Caco-2 (cell line): ENCODE measurements around the gene GID4. TPM values are rescaled to one million over a fixed set of nuclear protein-coding genes. Genes with fewer than 3 reads are reported as not detected.

Source experiments
- Bru-seq: library from RNA; stranded (reverse); fragments of 400-500 nt; gene quantifications from one replicate; lab custom pipeline; 2021; lab: Mats Ljungman, UMichigan
- BruChase-seq, 2 experiments: library from RNA; stranded (reverse); fragments of 400-500 nt; gene quantifications; one replicate each; lab custom pipeline; 2021; lab: Mats Ljungman, UMichigan
- BruUV-seq: library from RNA; stranded (reverse); fragments of 400-500 nt; replicated peaks from 2 replicates; lab custom pipeline; 2021; lab: Mats Ljungman, UMichigan
- CTCF ChIA-PET: fragments of 300-600 bp; sonication (Branson Sonifier 250); formaldehyde crosslinking; loops from one replicate; lab custom pipeline; 2022; ENCODE audit warnings: antibody characterized with exemption; lab: Charles Lee
- POLR2A ChIA-PET: fragments of 300-600 bp; sonication (Branson Sonifier 250); formaldehyde crosslinking; loops from one replicate; lab custom pipeline; 2022; ENCODE audit warnings: antibody characterized with exemption; lab: Charles Lee
- DNase-seq, 2 experiments: peaks; one replicate each; pipeline versions ENCODE4 v3.0.0 to v3.0.0-alpha.2; 2020 to 2022
- H3K27me3 ChIP-seq: replicated peaks from 2 replicates; pipeline ENCODE4 v1.6.0; 2011; ENCODE audit warnings: low read length; ENCODE audit not compliant: control insufficient read depth, insufficient read depth
- H3K36me3 ChIP-seq: 2 replicates; pipeline ENCODE4 v1.5.1; 2011; ENCODE audit warnings: low read length; ENCODE audit not compliant: control insufficient read depth, insufficient read depth
- H3K4me1 ChIP-seq: fragments of 250-450 bp; sonication (Bioruptor Pico); 2 replicates; pipeline ENCODE4 v1.5.1; 2020; ENCODE audit warnings: mild to moderate bottlenecking
- H3K4me3 ChIP-seq: 2 replicates; pipeline ENCODE4 v1.5.1; 2011; ENCODE audit warnings: low read depth, mild to moderate bottlenecking, control low read depth, low read length
- H3K9me3 ChIP-seq: fragments of 250-450 bp; sonication (Bioruptor Pico); 2 replicates; pipeline ENCODE4 v1.5.1; 2020; ENCODE audit warnings: mild to moderate bottlenecking, moderate library complexity
- H3K27ac Mint-ChIP-seq: one replicate; pipeline ENCODE4 v1.8.0; 2022; ENCODE audit warnings: mixed read lengths; ENCODE audit not compliant: unreplicated experiment
- H3K27me3 Mint-ChIP-seq: one replicate; pipeline ENCODE4 v1.8.0; 2022; ENCODE audit warnings: mixed read lengths; ENCODE audit not compliant: insufficient read depth, unreplicated experiment
- H3K36me3 Mint-ChIP-seq: one replicate; pipeline ENCODE4 v1.8.0; 2022; ENCODE audit warnings: mild to moderate bottlenecking, mixed read lengths; ENCODE audit not compliant: insufficient read depth, unreplicated experiment
- H3K4me1 Mint-ChIP-seq: one replicate; pipeline ENCODE4 v1.8.0; 2022; ENCODE audit warnings: low read depth, mixed read lengths; ENCODE audit not compliant: unreplicated experiment
- H3K4me3 Mint-ChIP-seq: one replicate; pipeline ENCODE4 v1.8.0; 2022; ENCODE audit warnings: mild to moderate bottlenecking, moderate library complexity, mixed read lengths; ENCODE audit not compliant: unreplicated experiment
- H3K9me3 Mint-ChIP-seq: one replicate; pipeline ENCODE4 v1.8.0; 2022; ENCODE audit warnings: mixed read lengths; ENCODE audit not compliant: unreplicated experiment
- intact Hi-C: fragments of 100-400 bp; cut with micrococcal nuclease; formaldehyde crosslinking; loops from one replicate; pipeline ENCODE4 v1.10.0; 2022; ENCODE audit not compliant: unreplicated experiment
- long read RNA-seq: library from polyadenylated mRNA; stranded (forward); transcript quantifications from one replicate; pipeline ENCODE4 v2.0.0, GENCODE V29; 2022
- total RNA-seq: library from RNA; stranded (reverse); gene quantifications from 2 replicates; pipeline ENCODE4 v1.2.3, GENCODE V29; 2022
- TF ChIP-seq, protein P1 (sequence below), 2 experiments: fragments of 200-600 bp in 1 of 2; IDR thresholded peaks; 1 replicate in 1 of 2; 2 replicates in 1 of 2; pipeline versions ENCODE4 v1.5.1 to v1.8.0; 2011 to 2022; ENCODE audit warnings: antibody characterized with exemption in 1 of 2, control low read depth in 1 of 2, inconsistent platforms in 1 of 2, low read depth in 1 of 2, low read length in 1 of 2, mild to moderate bottlenecking in 1 of 2, moderate library complexity in 1 of 2; ENCODE audit not compliant: insufficient read depth in 1 of 2, severe bottlenecking in 1 of 2, unreplicated experiment in 1 of 2

Gene GID4
- total RNA-seq, result 12.7 and 14.0 TPM in 2 replicates
- percentile 56 among the genes with signal in this experiment for Bru-seq, nascent RNA
- percentile 64 among the genes with signal in this experiment for BruChase-seq, experiment 1, labeled RNA remaining after a 2-hour chase
- percentile 61 among the genes with signal in this experiment for BruChase-seq, experiment 2, labeled RNA remaining after a 6-hour chase
- long read RNA-seq, full-length matches to known transcripts, result 4 of 11 reads
- long read RNA-seq, partial matches to known transcripts, result 0 of 11 reads
- long read RNA-seq, other reads (novel, unspliced or antisense), result 7 of 11 reads

DNA sequence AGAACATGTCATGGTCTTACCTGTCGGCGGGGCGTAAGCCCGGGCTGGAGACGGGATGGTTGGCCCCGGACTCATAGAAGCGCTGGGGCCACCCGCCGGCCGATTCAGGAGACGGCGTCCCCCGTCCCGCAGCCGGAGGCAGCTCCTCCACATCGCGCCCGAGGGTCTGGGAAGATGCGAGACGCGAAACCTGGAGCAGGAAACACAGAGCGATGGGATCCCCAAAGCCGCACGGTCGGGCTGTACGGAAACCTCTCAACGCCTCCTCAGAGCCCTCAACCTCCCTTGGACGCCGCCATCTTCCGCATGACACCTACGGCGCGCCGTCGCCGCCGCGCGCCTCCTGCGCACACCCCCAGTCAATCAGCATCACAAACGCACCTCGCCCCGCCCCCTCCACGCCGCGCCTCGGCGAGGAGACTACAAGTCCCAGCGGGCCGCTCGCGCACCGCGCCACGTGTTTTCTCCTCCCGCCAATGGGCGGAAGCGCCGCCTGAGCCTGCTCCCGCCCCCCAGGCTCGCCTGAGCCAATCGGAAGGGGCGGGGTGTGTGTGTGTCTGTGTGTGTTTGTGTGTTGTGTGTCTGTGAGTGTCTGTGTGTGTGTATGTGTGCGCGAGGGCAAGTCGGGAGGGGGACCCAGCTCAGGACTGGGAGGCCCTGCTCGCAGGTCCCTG, at the start of gene GID4, which contains the start of gene ATPAF2:
TSS of gene GID4 (plus strand) at position 548 of the 674 bp plus-strand sequence. CDS start at position 605, 57 bp downstream.
TSS of gene ATPAF2 (minus strand) at position 308 of the 674 bp plus-strand sequence. CDS start at position 153, 155 bp downstream.
- ChIA-PET CTCF (no interaction called here), POLR2A (no interaction called here)
- no TSS peak for BruUV-seq
- peaks cover 26% of the 10 kb centered on the region for H3K4me1 Mint-ChIP-seq
- peak within 1 kb of the TSS; percentile 82 for H3K27ac Mint-ChIP-seq
- peaks cover 6% of the 10 kb centered on the region for H3K36me3 Mint-ChIP-seq
- H3K27me3 Mint-ChIP-seq, result no peaks in the 10 kb centered on the region
- DNase-seq, result peak; percentile 99 to 100
- Histone ChIP-seq H3K36me3 (no peaks in the 10 kb centered on the region), H3K9me3 (no peaks in the 10 kb centered on the region), H3K4me1 (peaks cover 19% of the 10 kb centered on the region), H3K27me3 (no peaks in the 10 kb centered on the region), H3K4me3 (peak within 1 kb of the TSS; percentile 85)
- TF ChIP-seq, protein P1, sequence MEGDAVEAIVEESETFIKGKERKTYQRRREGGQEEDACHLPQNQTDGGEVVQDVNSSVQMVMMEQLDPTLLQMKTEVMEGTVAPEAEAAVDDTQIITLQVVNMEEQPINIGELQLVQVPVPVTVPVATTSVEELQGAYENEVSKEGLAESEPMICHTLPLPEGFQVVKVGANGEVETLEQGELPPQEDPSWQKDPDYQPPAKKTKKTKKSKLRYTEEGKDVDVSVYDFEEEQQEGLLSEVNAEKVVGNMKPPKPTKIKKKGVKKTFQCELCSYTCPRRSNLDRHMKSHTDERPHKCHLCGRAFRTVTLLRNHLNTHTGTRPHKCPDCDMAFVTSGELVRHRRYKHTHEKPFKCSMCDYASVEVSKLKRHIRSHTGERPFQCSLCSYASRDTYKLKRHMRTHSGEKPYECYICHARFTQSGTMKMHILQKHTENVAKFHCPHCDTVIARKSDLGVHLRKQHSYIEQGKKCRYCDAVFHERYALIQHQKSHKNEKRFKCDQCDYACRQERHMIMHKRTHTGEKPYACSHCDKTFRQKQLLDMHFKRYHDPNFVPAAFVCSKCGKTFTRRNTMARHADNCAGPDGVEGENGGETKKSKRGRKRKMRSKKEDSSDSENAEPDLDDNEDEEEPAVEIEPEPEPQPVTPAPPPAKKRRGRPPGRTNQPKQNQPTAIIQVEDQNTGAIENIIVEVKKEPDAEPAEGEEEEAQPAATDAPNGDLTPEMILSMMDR (IDR thresholded peaks at IDR 0.05; ENCODE audit: insufficient read depth in 1 of 2, low read depth in 1 of 2, low read length in 1 of 2, severe bottlenecking in 1 of 2, unreplicated experiment in 1 of 2), result peak in 1 of 2 experiments; percentile 29
- intact Hi-C loops, result loop anchor here (5.0 to 10.0 kb wide), 2 partner anchors 67 to 224 kb away; partner anchors contain the start of genes DRC3 and TOM1L2
- peak within 1 kb of the TSS; percentile 83 for H3K4me3 Mint-ChIP-seq
- H3K9me3 Mint-ChIP-seq, result no peaks in the 10 kb centered on the region

DNA sequence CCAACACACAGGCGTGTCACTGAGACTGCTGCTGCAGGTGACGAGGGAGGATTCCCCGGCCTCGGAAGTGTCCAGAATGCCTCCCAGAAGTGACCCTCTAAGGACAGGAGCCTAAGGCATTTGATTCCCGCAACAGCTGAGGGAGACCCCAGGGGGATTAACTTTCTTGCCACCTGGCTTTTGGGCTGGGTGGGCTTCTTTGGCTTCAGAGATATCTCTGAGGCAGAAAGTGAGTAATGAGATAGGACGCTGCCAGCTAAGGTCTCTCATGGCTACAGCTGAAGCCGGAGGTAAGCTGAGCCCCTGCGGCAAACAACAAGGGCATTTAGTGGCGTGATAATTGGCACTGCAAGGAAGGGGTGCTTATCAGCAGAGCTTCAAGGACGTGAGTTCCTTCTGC, 49.6 kb upstream of the GID4 start:
- peaks cover 8% of the 10 kb centered on the region; the same call in 1 of the 2 replicates for H3K4me1 ChIP-seq
- no peak for DNase-seq
- H3K27me3 Mint-ChIP-seq, result no peaks in the 10 kb centered on the region
- H3K4me3 Mint-ChIP-seq, result no peak overlapping the region
- no peaks in the 10 kb centered on the region for H3K9me3 Mint-ChIP-seq
- intact Hi-C loops, result loop anchor here (5.0 kb wide), 1 partner anchor 43 kb away; no protein-coding TSS in a partner anchor
- no TSS peak for BruUV-seq
- H3K4me3 ChIP-seq, result no peak overlapping the region
- no peak overlapping the region for H3K27ac Mint-ChIP-seq
- no peaks in the 10 kb centered on the region for H3K36me3 ChIP-seq
- H3K4me1 Mint-ChIP-seq, result peaks cover 7% of the 10 kb centered on the region
- ChIA-PET POLR2A (no interaction called here), CTCF (no interaction called here)
- no peaks in the 10 kb centered on the region for H3K9me3 ChIP-seq
- H3K27me3 ChIP-seq, result no peaks in the 10 kb centered on the region
- TF ChIP-seq, protein P1 (IDR thresholded peaks at IDR 0.05; ENCODE audit: insufficient read depth in 1 of 2, low read depth in 1 of 2, low read length in 1 of 2, severe bottlenecking in 1 of 2, unreplicated experiment in 1 of 2), result no peak
- H3K36me3 Mint-ChIP-seq, result no peaks in the 10 kb centered on the region

DNA sequence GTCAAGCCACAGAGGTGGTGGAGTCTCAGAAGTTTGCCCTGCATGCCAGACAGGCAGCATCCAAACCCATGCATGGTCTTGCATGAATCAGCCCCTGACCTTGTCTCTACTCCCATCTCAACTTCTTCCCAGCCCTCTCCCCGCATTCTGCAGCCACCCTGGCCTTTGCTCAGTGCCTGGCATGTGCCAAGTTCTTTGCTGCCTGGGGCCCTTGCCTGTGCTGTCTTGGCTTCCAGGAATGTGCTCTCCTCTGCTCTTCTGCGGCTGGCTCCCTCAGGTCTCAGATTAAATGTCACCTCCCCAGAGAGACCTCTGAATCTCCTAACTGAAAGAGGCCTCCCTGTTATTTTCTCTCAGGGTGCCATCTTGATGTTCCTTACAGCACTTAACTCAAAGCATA, 48.9 kb upstream of the GID4 start:
- H3K27me3 ChIP-seq, result no peaks in the 10 kb centered on the region
- no peaks in the 10 kb centered on the region for H3K36me3 Mint-ChIP-seq
- CTCF ChIA-PET, result no interaction called here
- no peak overlapping the region for H3K4me3 ChIP-seq
- H3K9me3 ChIP-seq, result no peaks in the 10 kb centered on the region
- peaks cover 8% of the 10 kb centered on the region; the same call in 1 of the 2 replicates for H3K4me1 ChIP-seq
- intact Hi-C loops, result no loop called here
- peaks cover 7% of the 10 kb centered on the region for H3K4me1 Mint-ChIP-seq
- TF ChIP-seq, protein P1 (IDR thresholded peaks at IDR 0.05; ENCODE audit: insufficient read depth in 1 of 2, low read depth in 1 of 2, low read length in 1 of 2, severe bottlenecking in 1 of 2, unreplicated experiment in 1 of 2), result no peak
- H3K27ac Mint-ChIP-seq, result peak overlapping the region; percentile 34
- no peak overlapping the region for H3K4me3 Mint-ChIP-seq
- no peaks in the 10 kb centered on the region for H3K36me3 ChIP-seq
- H3K27me3 Mint-ChIP-seq, result no peaks in the 10 kb centered on the region
- H3K9me3 Mint-ChIP-seq, result no peaks in the 10 kb centered on the region
- POLR2A ChIA-PET, result no interaction called here
- no TSS peak for BruUV-seq
- DNase-seq, result no peak
